Measurements from ENCODE around the gene INPP5D. TPM values are rescaled to one million over a fixed set of nuclear protein-coding genes. Genes with fewer than 3 reads are reported as not detected.

INPP5D gene
- total and polyA plus RNA-seq, 2 of the 13 experiments (the other 11 are each of a cell fraction or from before 2014, with no cell fraction given): 16.7 to 18.0 TPM

DNA sequence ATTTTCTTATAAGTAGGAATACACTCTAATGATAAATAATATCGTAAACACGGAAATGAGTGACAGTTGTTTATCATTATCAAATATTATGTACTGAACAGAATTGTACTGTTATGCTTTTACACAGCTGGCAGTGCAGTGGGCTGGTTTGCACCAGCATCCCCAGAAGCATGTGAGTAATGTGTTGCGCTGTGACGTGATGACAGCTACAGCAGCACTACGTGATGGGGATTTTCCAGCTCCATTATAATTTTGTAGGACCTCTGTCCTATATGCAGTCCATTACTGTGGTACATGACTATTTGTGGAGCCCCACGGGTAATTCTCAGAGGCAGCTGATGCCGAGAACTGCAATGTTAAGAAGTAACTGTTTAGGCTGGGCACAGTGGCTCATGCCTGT, 114.0 kb downstream of the INPP5D start (continued):
- TF ChIP-seq, protein P1, sequence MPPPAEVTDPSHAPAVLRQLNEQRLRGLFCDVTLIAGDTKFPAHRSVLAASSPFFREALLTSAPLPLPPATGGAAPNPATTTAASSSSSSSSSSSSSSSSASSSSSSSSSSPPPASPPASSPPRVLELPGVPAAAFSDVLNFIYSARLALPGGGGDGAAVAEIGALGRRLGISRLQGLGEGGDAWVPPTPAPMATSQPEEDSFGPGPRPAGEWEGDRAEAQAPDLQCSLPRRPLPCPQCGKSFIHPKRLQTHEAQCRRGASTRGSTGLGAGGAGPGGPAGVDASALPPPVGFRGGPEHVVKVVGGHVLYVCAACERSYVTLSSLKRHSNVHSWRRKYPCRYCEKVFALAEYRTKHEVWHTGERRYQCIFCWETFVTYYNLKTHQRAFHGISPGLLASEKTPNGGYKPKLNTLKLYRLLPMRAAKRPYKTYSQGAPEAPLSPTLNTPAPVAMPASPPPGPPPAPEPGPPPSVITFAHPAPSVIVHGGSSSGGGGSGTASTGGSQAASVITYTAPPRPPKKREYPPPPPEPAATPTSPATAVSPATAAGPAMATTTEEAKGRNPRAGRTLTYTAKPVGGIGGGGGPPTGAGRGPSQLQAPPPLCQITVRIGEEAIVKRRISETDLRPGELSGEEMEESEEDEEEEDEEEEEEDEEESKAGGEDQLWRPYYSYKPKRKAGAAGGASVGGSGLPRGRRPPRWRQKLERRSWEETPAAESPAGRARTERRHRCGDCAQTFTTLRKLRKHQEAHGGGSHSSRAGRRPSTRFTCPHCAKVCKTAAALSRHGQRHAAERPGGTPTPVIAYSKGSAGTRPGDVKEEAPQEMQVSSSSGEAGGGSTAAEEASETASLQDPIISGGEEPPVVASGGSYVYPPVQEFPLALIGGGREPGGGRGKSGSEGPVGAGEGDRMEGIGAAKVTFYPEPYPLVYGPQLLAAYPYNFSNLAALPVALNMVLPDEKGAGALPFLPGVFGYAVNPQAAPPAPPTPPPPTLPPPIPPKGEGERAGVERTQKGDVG (CRISPR knock-in tag; IDR thresholded peaks at IDR 0.05; ENCODE audit: borderline replicate concordance): no peak
- TF ChIP-seq MTF1 (CRISPR knock-in tag; IDR thresholded peaks at IDR 0.05) (no peak), NONO (IDR thresholded peaks at IDR 0.05) (no peak), NONO (CRISPR knock-in tag; conservative IDR thresholded peaks at IDR 0.05) (no peak), NFYB (CRISPR knock-in tag; IDR thresholded peaks at IDR 0.05) (no peak), HOXA7 (CRISPR knock-in tag; IDR thresholded peaks at IDR 0.05) (no peak)
- TF ChIP-seq, protein P2, sequence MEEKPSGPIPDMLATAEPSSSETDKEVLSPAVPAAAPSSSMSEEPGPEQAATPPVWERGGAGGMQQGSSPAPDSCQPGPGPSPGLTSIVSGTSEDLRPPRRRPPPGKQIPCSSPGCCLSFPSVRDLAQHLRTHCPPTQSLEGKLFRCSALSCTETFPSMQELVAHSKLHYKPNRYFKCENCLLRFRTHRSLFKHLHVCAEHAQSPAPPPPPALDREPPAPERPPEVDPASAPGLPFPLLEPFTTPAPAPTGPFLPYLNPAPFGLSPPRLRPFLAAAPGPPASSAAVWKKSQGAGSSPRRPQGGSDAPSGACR (CRISPR knock-in tag; IDR thresholded peaks at IDR 0.05): no peak

DNA sequence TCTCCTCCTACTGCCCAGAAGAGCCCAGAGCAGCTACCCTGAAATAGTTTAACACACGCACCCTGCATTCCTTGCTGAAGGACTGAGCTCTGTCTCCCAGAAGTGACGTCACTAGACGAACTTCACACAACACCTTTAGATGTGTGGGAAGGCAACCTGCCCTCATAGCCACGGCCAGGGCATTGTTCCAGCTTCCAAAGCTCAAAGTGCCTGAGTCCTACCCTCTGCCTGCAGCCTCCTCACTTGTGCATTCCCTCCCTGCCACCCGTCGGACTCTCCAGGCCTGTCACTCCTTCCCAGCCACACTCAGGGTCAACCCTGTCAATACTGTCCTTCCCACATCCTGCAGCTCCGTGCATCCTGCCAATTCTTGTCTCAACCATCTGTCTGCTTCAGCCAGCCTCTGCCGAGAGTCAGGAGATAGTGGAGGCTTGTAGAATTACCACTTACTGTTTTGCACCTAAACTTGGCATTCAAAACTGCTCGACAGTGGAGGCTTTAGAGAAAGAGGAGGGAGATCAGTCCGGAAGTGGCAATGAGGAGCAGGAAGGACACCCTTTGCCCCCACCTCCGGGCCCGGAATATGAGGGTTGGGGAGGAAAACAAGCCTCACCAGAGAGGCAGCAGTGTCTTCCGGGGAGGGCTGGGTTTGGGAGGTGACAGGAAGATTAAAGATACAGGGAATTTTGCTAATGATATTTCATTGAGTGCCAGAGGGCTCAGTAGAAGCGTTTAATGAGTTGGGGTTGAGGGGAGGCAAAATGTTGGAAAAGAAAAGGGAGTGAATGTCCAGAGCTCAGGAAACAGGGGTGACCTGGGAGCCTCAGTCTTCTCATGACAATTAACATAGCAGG, 119.1 kb downstream of the INPP5D start:
- no peak overlapping the region for H3K27ac ChIP-seq (ENCODE audit: extremely low read length, insufficient read depth, low read length)
- TF ChIP-seq, protein P3, sequence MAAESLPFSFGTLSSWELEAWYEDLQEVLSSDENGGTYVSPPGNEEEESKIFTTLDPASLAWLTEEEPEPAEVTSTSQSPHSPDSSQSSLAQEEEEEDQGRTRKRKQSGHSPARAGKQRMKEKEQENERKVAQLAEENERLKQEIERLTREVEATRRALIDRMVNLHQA (CRISPR knock-in tag; IDR thresholded peaks at IDR 0.05): no peak
- TF ChIP-seq GABPB1 (CRISPR knock-in tag; IDR thresholded peaks at IDR 0.05) (no peak), ISL2 (CRISPR knock-in tag; IDR thresholded peaks at IDR 0.05) (no peak), CREB1 (IDR thresholded peaks at IDR 0.05) (peak; percentile 55), CREB1 (CRISPR knock-in tag; IDR thresholded peaks at IDR 0.05) (no peak), RBM39 (IDR thresholded peaks at IDR 0.05; ENCODE audit: low read depth, low read length, poor library complexity, severe bottlenecking) (no peak), FOSL2 (CRISPR knock-in tag; IDR thresholded peaks at IDR 0.05) (no peak)
- TF ChIP-seq, protein P4, sequence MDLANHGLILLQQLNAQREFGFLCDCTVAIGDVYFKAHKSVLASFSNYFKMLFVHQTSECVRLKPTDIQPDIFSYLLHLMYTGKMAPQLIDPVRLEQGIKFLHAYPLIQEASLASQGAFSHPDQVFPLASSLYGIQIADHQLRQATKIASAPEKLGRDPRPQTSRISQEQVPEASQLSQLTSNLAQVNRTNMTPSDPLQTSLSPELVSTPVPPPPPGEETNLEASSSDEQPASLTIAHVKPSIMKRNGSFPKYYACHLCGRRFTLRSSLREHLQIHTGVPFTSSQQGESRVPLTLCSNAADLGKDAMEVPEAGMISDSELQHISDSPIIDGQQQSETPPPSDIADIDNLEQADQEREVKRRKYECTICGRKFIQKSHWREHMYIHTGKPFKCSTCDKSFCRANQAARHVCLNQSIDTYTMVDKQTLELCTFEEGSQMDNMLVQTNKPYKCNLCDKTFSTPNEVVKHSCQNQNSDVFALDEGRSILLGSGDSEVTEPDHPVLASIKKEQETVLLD (CRISPR knock-in tag; IDR thresholded peaks at IDR 0.05; ENCODE audit: low read depth): no peak
- TF ChIP-seq, protein P5, sequence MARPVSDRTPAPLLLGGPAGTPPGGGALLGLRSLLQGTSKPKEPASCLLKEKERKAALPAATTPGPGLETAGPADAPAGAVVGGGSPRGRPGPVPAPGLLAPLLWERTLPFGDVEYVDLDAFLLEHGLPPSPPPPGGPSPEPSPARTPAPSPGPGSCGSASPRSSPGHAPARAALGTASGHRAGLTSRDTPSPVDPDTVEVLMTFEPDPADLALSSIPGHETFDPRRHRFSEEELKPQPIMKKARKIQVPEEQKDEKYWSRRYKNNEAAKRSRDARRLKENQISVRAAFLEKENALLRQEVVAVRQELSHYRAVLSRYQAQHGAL (CRISPR knock-in tag; IDR thresholded peaks at IDR 0.05; ENCODE audit: not compliant biosample characterization): no peak
- ChIA-PET POLR2A (no interaction called here), CTCF (ENCODE audit: low intra/inter-chr PET ratio, low total read pairs) (no interaction called here)
- in situ Hi-C loops (cut with HindIII; ENCODE audit: extremely low pct_ligation_motif_present, low pct_unique_long_range_greater_than_20kb): no loop called here
- no peak overlapping the region for H2AFZ ChIP-seq (ENCODE audit: low read length)
- no peaks in the 10 kb centered on the region for H4K20me1 ChIP-seq (ENCODE audit: insufficient read depth, low read length)
- no peaks in the 10 kb centered on the region for H3K9me3 ChIP-seq (ENCODE audit: low read length)
- H3K9ac ChIP-seq (ENCODE audit: insufficient read depth, low read depth, low read length): no peak overlapping the region
- ATAC-seq (no peak), FAIRE-seq (no peak), DNase-seq (ENCODE audit: low spot score) (no peak)
- H3K79me2 ChIP-seq (ENCODE audit: insufficient read depth, low read length): no peaks in the 10 kb centered on the region
- 89% methylated on average over 14 of the region's 14 CpGs for WGBS (ENCODE audit: low lambda C conversion rate)
- H3K4me3 ChIP-seq (replicated peaks in 1 of 3; ENCODE audit: insufficient read depth in 1 of 3, low read depth in 2 of 3, low read length in 3 of 3): no peak overlapping the region
- intact Hi-C loops (cut with micrococcal nuclease; ENCODE audit: unreplicated experiment): no loop called here
- H3K4me1 ChIP-seq (ENCODE audit: insufficient read depth, low read length): peaks cover 12% of the 10 kb centered on the region
- peaks cover 28 to 51% of the 10 kb centered on the region in 2 experiments for H3K36me3 ChIP-seq (replicated peaks in 1 of 2; ENCODE audit: control insufficient read depth in 1 of 2, insufficient read depth in 2 of 2, low read length in 2 of 2)
- no TSS peak for BruUV-seq (replicated peaks)
- H3K4me2 ChIP-seq (ENCODE audit: low read depth, low read length): no peak overlapping the region
- H3K27me3 ChIP-seq (ENCODE audit: control insufficient read depth in 1 of 2, insufficient read depth in 2 of 2, low read length in 2 of 2): no peaks in the 10 kb centered on the region
